ENCODE results near the gene GABBR2.
"Not testable (repeated sequence)": the region's sequence is repeated elsewhere in the genome, so short reads cannot be mapped to it uniquely, and the experiment has no call there.

The GABBR2 gene

DNA sequence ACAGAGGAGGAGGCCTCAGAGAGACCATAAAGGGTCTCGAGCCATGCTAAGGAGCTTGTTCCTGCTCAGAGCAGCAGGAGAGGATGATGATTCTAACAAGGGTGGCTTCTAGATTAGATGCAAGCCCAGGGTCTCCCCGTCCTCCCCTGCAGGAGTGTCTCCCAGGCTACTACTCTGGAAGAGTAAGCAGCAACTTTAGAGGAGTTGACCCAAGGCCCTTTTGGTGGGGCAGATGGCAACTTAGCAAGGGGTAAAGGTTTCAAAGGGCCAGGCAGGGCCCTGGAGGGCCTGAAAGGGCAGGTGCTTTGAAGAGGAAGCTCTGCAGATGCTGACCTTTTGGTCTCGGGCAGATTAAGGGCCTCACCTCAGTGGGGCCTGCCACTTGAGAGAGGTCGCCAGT is 174.9 kb downstream of the GABBR2 start:
- no peak for DNase-seq

- DNase-seq = no peak
These were observed 175.6 kb downstream of the GABBR2 start for GRCh38 chr9:98533132-98533531.

GRCh38 chr9:98532574-98532973 is 176.2 kb downstream of the GABBR2 start:
- DNase-seq = no peak

GRCh38 chr9:98532147-98532546 is 176.6 kb downstream of the GABBR2 start:
- no peak for DNase-seq

GRCh38 chr9:98530806-98531386 is 177.8 kb downstream of the GABBR2 start:
- DNase-seq = no peak

GRCh38 chr9:98530275-98530674 is 178.5 kb downstream of the GABBR2 start:
- no peak for DNase-seq

GRCh38 chr9:98529841-98530240 is 178.9 kb downstream of the GABBR2 start:
- no peak for DNase-seq

DNA sequence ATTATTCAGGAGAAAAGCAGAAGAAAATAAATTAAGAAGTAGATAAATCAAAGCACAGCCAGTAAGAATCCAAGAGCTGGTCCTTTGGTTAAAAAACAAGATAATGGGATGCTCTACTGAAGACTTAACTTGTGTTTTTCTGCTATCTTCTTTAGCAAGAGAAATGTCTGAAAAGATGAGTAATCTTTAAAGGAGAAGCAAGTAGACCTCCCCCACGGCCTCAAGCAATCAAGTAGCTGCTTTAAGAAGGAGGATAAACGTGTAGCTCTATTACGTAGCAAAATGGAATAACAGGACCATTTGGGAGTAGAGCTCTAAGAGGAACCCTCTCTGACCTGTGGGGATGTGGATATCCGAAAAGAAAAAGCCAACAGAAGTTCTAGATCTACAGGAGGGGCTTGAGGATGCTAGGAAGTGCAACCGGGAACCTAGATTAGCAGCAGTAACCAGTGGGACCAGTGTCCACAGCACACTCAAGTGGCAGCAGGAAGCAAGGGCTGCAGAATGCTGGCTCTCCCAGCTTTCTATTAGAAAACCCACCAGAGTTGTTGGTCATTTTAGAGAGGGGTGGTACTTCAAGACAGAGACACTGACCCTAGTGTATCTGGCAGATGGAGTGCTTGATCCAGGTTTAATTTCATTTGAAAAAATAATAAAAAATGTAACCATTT is 185.4 kb downstream of the GABBR2 start:
- DNase-seq = no peak

- no peak for DNase-seq
These were observed 186.2 kb downstream of the GABBR2 start for GRCh38 chr9:98522487-98522886.

- DNase-seq = no peak
These were observed 187.6 kb downstream of the GABBR2 start for GRCh38 chr9:98521141-98521540.

- no peak for DNase-seq
These were observed 188.3 kb downstream of the GABBR2 start for GRCh38 chr9:98520221-98520960.

GRCh38 chr9:98519641-98520040 is 189.1 kb downstream of the GABBR2 start:
- DNase-seq = no peak

GRCh38 chr9:98518556-98518955 is 190.2 kb downstream of the GABBR2 start:
- DNase-seq = no peak

- no peak for DNase-seq
These were observed 191.0 kb downstream of the GABBR2 start for GRCh38 chr9:98517761-98518160.

DNA sequence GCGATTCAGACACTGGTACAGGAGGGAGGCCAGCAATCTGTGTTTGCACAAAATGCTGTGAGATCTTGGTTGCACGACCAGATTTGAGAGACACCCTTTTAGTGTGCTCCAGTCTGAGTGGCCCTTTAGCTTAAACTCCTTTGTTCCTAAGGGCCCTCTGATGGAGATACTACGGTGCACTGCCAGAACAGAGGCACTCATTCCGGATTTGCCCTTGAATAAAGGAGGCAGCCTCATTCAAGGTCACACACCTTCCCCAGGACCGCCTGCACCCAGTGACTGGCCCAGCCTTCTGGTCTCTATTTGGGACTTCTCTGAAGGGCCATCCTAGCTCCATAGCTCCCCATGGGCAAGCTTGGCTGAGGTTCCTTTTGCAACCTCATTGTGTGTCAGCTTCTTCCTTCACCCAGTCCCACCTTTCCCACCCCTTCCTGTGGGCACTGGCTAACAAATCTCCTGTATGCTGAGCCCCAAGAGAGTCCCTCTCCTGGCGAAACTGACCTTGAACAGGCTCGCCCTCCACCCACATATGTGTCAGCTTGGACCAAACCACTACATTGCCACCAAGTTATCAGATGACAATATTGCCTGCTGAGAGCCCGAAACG is 191.7 kb downstream of the GABBR2 start:
- DNase-seq = no peak

- DNase-seq = no peak
These were observed 192.4 kb downstream of the GABBR2 start for GRCh38 chr9:98516205-98516896.

GRCh38 chr9:98515506-98516204 is 193.1 kb downstream of the GABBR2 start:
- no peak for DNase-seq

DNA sequence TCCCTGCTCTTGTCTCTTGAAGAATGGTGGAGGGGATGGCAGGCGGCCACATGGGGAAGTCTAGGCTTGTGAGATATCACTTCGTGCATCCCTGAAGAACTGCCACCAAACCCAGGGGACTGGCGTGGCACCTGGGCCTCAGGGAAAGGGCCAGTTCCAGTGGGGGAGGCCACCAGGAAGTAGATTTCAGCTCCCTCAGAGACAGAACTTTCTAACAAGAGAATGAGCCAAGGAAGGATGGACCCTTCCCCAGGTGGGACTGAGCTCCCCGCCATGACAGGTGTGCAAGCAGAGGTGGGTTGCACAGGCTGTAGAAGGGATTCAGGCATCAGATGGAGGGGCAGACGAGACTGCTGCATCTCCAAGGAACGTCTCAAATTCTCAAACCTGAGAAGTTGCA is 193.9 kb downstream of the GABBR2 start:
- no peak for DNase-seq

- not testable (repeated sequence) for DNase-seq
These were observed 200.4 kb downstream of the GABBR2 start for GRCh38 chr9:98508217-98508919.

- DNase-seq = no peak
These were observed 202.2 kb downstream of the GABBR2 start for GRCh38 chr9:98506422-98507054.
